NCI-H1417 (cell line): ENCODE data around the gene PNPLA2.

Experiments
- DNase-seq, 3 experiments: peaks; one replicate each; lab custom pipeline; 2025; lab: John Stamatoyannopoulos, UW

The PNPLA2 gene

GRCh38 chr11:783581-784015, 35.1 kb upstream of the PNPLA2 start:
- peak in 1 of 3 experiments; percentile 81 for DNase-seq

GRCh38 chr11:786235-787083, 32.3 kb upstream of the PNPLA2 start:
- DNase-seq = no peak

GRCh38 chr11:787084-787675, 31.5 kb upstream of the PNPLA2 start:
- no peak for DNase-seq

GRCh38 chr11:788009-788640, 30.6 kb upstream of the PNPLA2 start:
- DNase-seq = no peak

- peak in 2 of 3 experiments; percentile 66 to 71 for DNase-seq
Observed at GRCh38 chr11:788953-789940, 29.5 kb upstream of the PNPLA2 start.

- DNase-seq = peak; percentile 72 to 74 (median 72)
Observed at GRCh38 chr11:789943-790342, 28.8 kb upstream of the PNPLA2 start, which contains the start of gene CEND1. Gene CEND1 (minus strand): TSS chr11:790090. CDS start chr11:788576, 1,514 bp downstream.

GRCh38 chr11:790721-791564, 27.8 kb upstream of the PNPLA2 start:
- peak in 1 of 3 experiments; percentile 32 for DNase-seq

- no peak for DNase-seq
Observed at GRCh38 chr11:791658-792534, 26.8 kb upstream of the PNPLA2 start.

GRCh38 chr11:792535-792821, 26.2 kb upstream of the PNPLA2 start:
- no peak for DNase-seq

GRCh38 chr11:792873-793272, 25.8 kb upstream of the PNPLA2 start:
- no peak for DNase-seq

GRCh38 chr11:793556-793955, 25.2 kb upstream of the PNPLA2 start:
- DNase-seq = no peak

- DNase-seq = no peak
Observed at GRCh38 chr11:794013-794765, 24.5 kb upstream of the PNPLA2 start.

GRCh38 chr11:794766-795633, 23.7 kb upstream of the PNPLA2 start:
- DNase-seq = peak in 2 of 3 experiments; percentile 30 to 36

- DNase-seq = peak; percentile 68 to 83 (median 80)
Observed at GRCh38 chr11:795634-796564, 22.8 kb upstream of the PNPLA2 start.

GRCh38 chr11:796565-797295, 22.0 kb upstream of the PNPLA2 start:
- DNase-seq = no peak
